ENCODE results near the gene CPXM1. TPM values are rescaled to one million over a fixed set of nuclear protein-coding genes. Genes with fewer than 3 reads are reported as not detected.
"Not testable (repeated sequence)": the region's sequence is repeated elsewhere in the genome, so short reads cannot be mapped to it uniquely, and the experiment has no call there.

The CPXM1 gene
- total RNA-seq, 1 donor from 2014 or later = 9.8 TPM

GRCh38 chr20:2834401-2835110, 34.1 kb upstream of the CPXM1 start:
- Mint-ChIP-seq H3K36me3 (ENCODE audit: low read depth) (peaks cover 13% of the 10 kb centered on the region), H3K27me3 (no peaks in the 10 kb centered on the region), H3K27ac (no peak overlapping the region), H3K4me3 (no peak overlapping the region), H3K9me3 (no peaks in the 10 kb centered on the region), H3K4me1 (peaks cover 23% of the 10 kb centered on the region)
- ATAC-seq (ENCODE audit: low read depth) (no peak), DNase-seq (no peak)
- intact Hi-C loops (cut with micrococcal nuclease) = no loop called here
- ChIA-PET POLR2A (no interaction called here), CTCF (no interaction called here)
- no peak for TF ChIP-seq CTCF (IDR thresholded peaks at IDR 0.05)

GRCh38 chr20:2833761-2834160, 33.3 kb upstream of the CPXM1 start:
- Mint-ChIP-seq H3K27ac (no peak overlapping the region), H3K27me3 (peaks cover 3% of the 10 kb centered on the region), H3K36me3 (ENCODE audit: low read depth) (peaks cover 13% of the 10 kb centered on the region), H3K9me3 (no peaks in the 10 kb centered on the region), H3K4me1 (peaks cover 17% of the 10 kb centered on the region), H3K4me3 (no peak overlapping the region)
- DNase-seq (no peak), ATAC-seq (ENCODE audit: low read depth) (no peak)
- intact Hi-C loops (cut with micrococcal nuclease) = no loop called here
- CTCF ChIA-PET = interaction anchor here (0.7 kb wide), 1 partner anchor 33 kb away, joined by 3 read pairs; no protein-coding TSS in a partner anchor
- POLR2A ChIA-PET = no interaction called here
- no peak for TF ChIP-seq CTCF (IDR thresholded peaks at IDR 0.05)

- peaks cover 11% of the 10 kb centered on the region for H3K4me1 Mint-ChIP-seq
- H3K36me3 Mint-ChIP-seq (ENCODE audit: low read depth); CTCF ChIA-PET; DNase-seq; H3K4me3 Mint-ChIP-seq; POLR2A ChIA-PET; ATAC-seq (ENCODE audit: low read depth); H3K9me3 Mint-ChIP-seq; intact Hi-C loops (cut with micrococcal nuclease); H3K27ac Mint-ChIP-seq: not testable (repeated sequence)
- H3K27me3 Mint-ChIP-seq = peaks cover 20% of the 10 kb centered on the region
Measured at GRCh38 chr20:2831206-2831605, 30.8 kb upstream of the CPXM1 start.

DNA sequence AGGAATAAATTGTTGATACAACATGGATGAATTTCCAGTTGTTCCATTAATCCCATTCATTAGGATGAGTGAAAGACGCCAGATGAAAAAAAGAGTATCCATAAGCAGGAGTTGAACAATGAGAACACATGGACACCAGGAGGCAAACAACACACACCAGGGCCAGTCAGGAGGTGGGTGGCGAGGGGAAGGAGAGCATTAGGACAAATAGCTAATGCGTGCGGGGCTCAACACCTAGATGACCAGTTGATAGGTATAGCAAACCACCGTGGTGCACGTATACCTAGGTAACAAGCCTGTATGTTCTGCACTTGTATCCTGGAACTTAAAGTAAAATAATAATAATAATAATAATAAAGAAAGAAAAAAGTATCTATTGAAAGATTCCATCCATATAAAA, 28.9 kb upstream of the CPXM1 start:
- Mint-ChIP-seq H3K36me3 (ENCODE audit: low read depth) (no peaks in the 10 kb centered on the region), H3K27ac (no peak overlapping the region), H3K4me3 (no peak overlapping the region), H3K9me3 (no peaks in the 10 kb centered on the region), H3K27me3 (peaks cover 25% of the 10 kb centered on the region), H3K4me1 (peaks cover 11% of the 10 kb centered on the region)
- CTCF ChIA-PET = no interaction called here
- POLR2A ChIA-PET = no interaction called here
- intact Hi-C loops (cut with micrococcal nuclease) = no loop called here
- ATAC-seq (ENCODE audit: low read depth) (no peak), DNase-seq (no peak)
- no peak for TF ChIP-seq CTCF (IDR thresholded peaks at IDR 0.05)

- CTCF ChIA-PET = no interaction called here
- Mint-ChIP-seq H3K4me1 (peaks cover 7% of the 10 kb centered on the region), H3K27ac (no peak overlapping the region), H3K9me3 (no peaks in the 10 kb centered on the region), H3K27me3 (peaks cover 27% of the 10 kb centered on the region), H3K4me3 (no peak overlapping the region), H3K36me3 (ENCODE audit: low read depth) (no peaks in the 10 kb centered on the region)
- no peak for DNase-seq
- ATAC-seq (ENCODE audit: low read depth) = no peak
- intact Hi-C loops (cut with micrococcal nuclease) = no loop called here
- TF ChIP-seq CTCF (IDR thresholded peaks at IDR 0.05) = no peak
- POLR2A ChIA-PET = no interaction called here
Measured at GRCh38 chr20:2826655-2827054, 26.2 kb upstream of the CPXM1 start.

DNA sequence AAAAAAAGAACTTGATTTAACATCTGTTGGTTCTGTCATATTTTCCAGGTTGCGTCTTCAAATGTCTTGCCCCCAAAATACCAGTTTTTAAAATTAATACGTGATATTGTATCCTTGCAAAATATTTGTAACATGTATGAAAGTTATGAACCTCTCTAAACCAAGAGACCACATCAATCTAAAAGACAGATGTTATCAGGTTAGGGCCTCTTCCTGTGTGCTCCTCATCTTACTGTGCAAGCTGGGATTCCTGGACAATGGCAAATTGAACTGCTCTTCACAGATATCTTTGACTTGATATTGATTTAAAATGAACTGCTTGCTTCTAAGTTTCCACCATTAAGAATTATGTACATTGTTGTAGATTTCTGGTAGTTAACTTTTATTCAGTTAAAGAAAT, 25.3 kb upstream of the CPXM1 start:
- Mint-ChIP-seq H3K27me3 (peaks cover 31% of the 10 kb centered on the region), H3K27ac (no peak overlapping the region), H3K4me1 (peaks cover 7% of the 10 kb centered on the region), H3K9me3 (no peaks in the 10 kb centered on the region), H3K36me3 (ENCODE audit: low read depth) (no peaks in the 10 kb centered on the region), H3K4me3 (no peak overlapping the region)
- no peak for DNase-seq
- intact Hi-C loops (cut with micrococcal nuclease) = no loop called here
- POLR2A ChIA-PET = no interaction called here
- no peak for TF ChIP-seq CTCF (IDR thresholded peaks at IDR 0.05)
- ATAC-seq (ENCODE audit: low read depth) = no peak
- CTCF ChIA-PET = no interaction called here
